ENCODE data around the gene MDFI. TPM values are rescaled to one million over a fixed set of nuclear protein-coding genes. Genes with fewer than 3 reads are reported as not detected.

The MDFI gene
- total RNA-seq, 2 experiments from 2014 or later, result not detected

DNA sequence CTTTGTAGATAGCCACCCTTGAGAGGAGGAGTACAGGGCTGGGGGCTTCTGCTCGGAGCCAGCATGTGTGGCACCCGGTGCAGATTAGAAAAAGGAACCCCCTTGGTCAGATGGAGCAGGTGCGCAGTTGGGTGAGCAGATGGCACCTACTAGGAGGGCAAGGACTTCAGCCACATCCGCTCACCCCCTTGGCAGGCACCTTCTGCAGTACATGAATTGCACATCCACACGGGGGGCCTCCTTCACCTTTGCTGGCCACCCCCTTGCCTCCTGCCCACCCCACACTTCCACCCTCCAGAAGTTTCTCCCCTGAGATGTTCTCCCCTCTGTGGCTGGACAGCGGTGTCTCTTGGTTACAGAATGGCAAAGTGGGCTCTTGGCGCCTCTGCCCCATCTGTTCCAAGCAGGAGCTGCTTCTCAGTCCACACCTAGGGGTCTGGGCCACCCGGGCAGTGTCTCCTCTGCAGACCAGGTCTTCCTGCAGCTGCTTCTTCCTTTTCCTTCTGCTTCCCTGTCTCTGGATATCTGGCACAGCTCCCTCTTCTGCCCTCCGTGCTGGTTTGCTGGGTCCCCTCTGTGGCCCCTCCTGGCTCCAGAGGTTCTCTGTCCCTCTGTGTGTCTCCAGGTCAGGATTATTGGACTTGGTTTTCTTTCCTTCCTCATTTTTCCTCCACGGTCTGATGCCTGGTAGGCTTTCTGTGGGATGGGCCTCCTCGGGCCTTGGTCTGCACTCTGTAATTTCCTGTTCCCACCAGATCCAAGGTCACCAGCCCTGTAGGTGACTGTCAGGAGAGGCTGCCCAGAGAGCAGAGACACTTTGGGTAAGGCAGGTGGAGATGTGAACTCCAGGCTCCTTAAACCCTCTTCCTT, 4.1 kb downstream of the MDFI start:
- TF ChIP-seq, protein P1, sequence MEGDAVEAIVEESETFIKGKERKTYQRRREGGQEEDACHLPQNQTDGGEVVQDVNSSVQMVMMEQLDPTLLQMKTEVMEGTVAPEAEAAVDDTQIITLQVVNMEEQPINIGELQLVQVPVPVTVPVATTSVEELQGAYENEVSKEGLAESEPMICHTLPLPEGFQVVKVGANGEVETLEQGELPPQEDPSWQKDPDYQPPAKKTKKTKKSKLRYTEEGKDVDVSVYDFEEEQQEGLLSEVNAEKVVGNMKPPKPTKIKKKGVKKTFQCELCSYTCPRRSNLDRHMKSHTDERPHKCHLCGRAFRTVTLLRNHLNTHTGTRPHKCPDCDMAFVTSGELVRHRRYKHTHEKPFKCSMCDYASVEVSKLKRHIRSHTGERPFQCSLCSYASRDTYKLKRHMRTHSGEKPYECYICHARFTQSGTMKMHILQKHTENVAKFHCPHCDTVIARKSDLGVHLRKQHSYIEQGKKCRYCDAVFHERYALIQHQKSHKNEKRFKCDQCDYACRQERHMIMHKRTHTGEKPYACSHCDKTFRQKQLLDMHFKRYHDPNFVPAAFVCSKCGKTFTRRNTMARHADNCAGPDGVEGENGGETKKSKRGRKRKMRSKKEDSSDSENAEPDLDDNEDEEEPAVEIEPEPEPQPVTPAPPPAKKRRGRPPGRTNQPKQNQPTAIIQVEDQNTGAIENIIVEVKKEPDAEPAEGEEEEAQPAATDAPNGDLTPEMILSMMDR (IDR thresholded peaks at IDR 0.05), result no peak
- Mint-ChIP-seq H3K9me3 (no peaks in the 10 kb centered on the region), H3K4me1 (ENCODE audit: low read depth) (peaks cover 13% of the 10 kb centered on the region), H3K36me3 (ENCODE audit: low read depth) (no peaks in the 10 kb centered on the region), H3K27ac (no peak overlapping the region), H3K27me3 (peaks cover 54% of the 10 kb centered on the region), H3K4me3 (no peak overlapping the region)
- H3K4me3 ChIP-seq (ENCODE audit: low read length), result no peak overlapping the region
- ATAC-seq (ENCODE audit: poor library complexity) (no peak), DNase-seq (no peak)
- ChIA-PET POLR2A (no interaction called here), CTCF (no interaction called here)
- peaks cover 13% of the 10 kb centered on the region for H3K4me1 ChIP-seq (ENCODE audit: insufficient read depth, low read length)
- intact Hi-C loops (cut with DNase I, micrococcal nuclease), result no loop called here
- no peak overlapping the region for H3K27ac ChIP-seq (ENCODE audit: low read depth in 1 of 2, low read length in 2 of 2)
- peaks cover 15 to 32% of the 10 kb centered on the region in 2 experiments for H3K27me3 ChIP-seq (ENCODE audit: control insufficient read depth in 1 of 2, insufficient read depth in 2 of 2, low read length in 2 of 2)
- H3K9me3 ChIP-seq (ENCODE audit: control insufficient read depth in 1 of 2, insufficient read depth in 1 of 2, low read length in 2 of 2), result peaks cover 0 to 8% of the 10 kb centered on the region in 2 experiments
- no peaks in the 10 kb centered on the region for H3K36me3 ChIP-seq (ENCODE audit: insufficient read depth, low read length)

DNA sequence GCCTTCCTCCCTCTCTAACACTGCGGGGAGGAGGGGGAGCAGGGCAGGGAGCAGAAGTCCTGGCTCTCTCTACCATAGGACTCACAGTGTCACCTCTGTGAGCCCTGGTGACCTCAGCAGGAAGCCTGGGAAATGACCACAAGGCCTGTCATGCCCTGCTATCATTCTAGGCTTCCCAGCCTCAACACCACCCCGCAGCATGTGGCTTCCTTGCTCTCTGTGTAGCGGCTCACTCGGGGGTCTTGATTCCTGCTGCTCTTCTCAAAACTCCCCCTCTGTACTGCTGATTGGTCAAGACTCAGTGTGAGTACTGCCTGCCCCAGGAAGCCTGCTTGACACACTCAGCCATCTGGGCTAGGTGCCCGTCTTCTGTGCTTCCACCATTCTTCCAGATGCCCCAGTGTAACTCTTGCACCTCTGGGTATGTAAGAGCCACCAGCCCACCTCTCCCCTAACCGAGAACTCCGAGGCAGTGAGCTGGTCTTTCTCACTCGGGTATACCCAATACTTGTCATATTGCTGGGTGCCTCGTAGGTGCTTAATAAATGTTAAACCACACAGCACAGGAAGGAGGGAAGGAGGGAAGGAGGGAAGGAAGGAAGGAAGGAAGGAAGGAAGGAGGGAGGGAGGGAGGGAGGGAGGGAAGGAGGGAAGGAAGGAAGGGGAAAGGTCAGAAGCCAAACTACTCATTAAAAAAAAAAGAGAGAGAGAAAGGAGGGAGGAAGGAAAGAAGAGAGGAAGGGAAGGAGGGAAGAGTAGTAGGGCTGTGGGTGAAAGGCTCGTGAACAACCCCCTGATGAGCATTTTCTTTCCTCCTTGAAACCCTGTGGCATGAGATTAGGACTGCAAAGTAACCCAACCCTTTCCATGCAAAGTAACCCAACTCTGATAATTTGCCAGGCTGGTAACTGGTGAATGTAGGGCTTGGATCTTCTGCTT, 5.0 kb downstream of the MDFI start:
- intact Hi-C loops (cut with DNase I, micrococcal nuclease), result no loop called here
- Mint-ChIP-seq H3K4me1 (ENCODE audit: low read depth) (peaks cover 8% of the 10 kb centered on the region), H3K27ac (no peak overlapping the region), H3K9me3 (no peaks in the 10 kb centered on the region), H3K36me3 (ENCODE audit: low read depth) (no peaks in the 10 kb centered on the region), H3K27me3 (peaks cover 50% of the 10 kb centered on the region), H3K4me3 (no peak overlapping the region)
- H3K27me3 ChIP-seq (ENCODE audit: control insufficient read depth in 1 of 2, insufficient read depth in 2 of 2, low read length in 2 of 2), result peaks cover 7 to 23% of the 10 kb centered on the region in 2 experiments
- POLR2A ChIA-PET, result no interaction called here
- CTCF ChIA-PET, result no interaction called here
- H3K9me3 ChIP-seq (ENCODE audit: control insufficient read depth in 1 of 2, insufficient read depth in 1 of 2, low read length in 2 of 2), result peaks cover 0 to 4% of the 10 kb centered on the region in 2 experiments
- no peak overlapping the region for H3K4me3 ChIP-seq (ENCODE audit: low read length)
- DNase-seq (no peak), ATAC-seq (ENCODE audit: poor library complexity) (no peak)
- H3K36me3 ChIP-seq (ENCODE audit: insufficient read depth, low read length), result no peaks in the 10 kb centered on the region
- H3K4me1 ChIP-seq (ENCODE audit: insufficient read depth, low read length), result peaks cover 4% of the 10 kb centered on the region
- TF ChIP-seq, protein P1 (IDR thresholded peaks at IDR 0.05), result no peak
- H3K27ac ChIP-seq (ENCODE audit: low read depth in 1 of 2, low read length in 2 of 2), result no peak overlapping the region

DNA sequence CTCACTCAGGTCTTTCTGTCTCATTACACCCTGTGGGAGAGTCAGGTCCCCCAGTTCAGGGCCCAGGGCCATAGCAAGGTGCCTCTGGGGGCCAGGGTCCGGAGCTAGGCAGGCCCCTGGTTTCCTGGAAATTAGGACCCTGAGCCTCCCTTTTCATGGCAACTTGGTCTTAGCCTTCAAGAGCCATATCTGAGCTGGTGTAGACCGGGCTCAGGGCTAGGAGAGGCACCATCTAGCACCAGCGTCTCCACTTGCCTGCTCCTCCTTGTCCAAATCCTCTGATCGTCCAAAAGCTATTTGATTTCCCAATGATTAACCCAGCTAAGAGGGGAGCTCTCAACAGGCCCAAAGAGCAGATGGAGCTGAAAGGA, 5.6 kb downstream of the MDFI start:
- ATAC-seq (ENCODE audit: poor library complexity) (no peak), DNase-seq (no peak)
- Mint-ChIP-seq H3K27ac (no peak overlapping the region), H3K36me3 (ENCODE audit: low read depth) (no peaks in the 10 kb centered on the region), H3K4me3 (no peak overlapping the region), H3K4me1 (ENCODE audit: low read depth) (peaks cover 8% of the 10 kb centered on the region), H3K9me3 (no peaks in the 10 kb centered on the region), H3K27me3 (peaks cover 49% of the 10 kb centered on the region)
- ChIA-PET CTCF (no interaction called here), POLR2A (no interaction called here)
- TF ChIP-seq, protein P1 (IDR thresholded peaks at IDR 0.05), result no peak
- intact Hi-C loops (cut with DNase I, micrococcal nuclease), result no loop called here
- Histone ChIP-seq H3K4me1 (ENCODE audit: insufficient read depth, low read length) (no peaks in the 10 kb centered on the region), H3K9me3 (ENCODE audit: control insufficient read depth in 1 of 2, insufficient read depth in 1 of 2, low read length in 2 of 2) (peaks cover 0 to 4% of the 10 kb centered on the region in 2 experiments), H3K27ac (ENCODE audit: low read depth in 1 of 2, low read length in 2 of 2) (no peak overlapping the region), H3K27me3 (ENCODE audit: control insufficient read depth in 1 of 2, insufficient read depth in 2 of 2, low read length in 2 of 2) (peaks cover 6 to 16% of the 10 kb centered on the region in 2 experiments), H3K4me3 (ENCODE audit: low read length) (no peak overlapping the region), H3K36me3 (ENCODE audit: insufficient read depth, low read length) (no peaks in the 10 kb centered on the region)

Measured in CD4-positive, alpha-beta T cell (primary cell).